Muscle of leg (tissue), 16 donors: ENCODE data around the gene EIF4E2. TPM values are rescaled to one million over a fixed set of nuclear protein-coding genes. Genes with fewer than 3 reads are reported as not detected.
A peak's percentile ranks its signal among the peaks of the same experiment; 100 is the strongest.

Source experiments
- DNase-seq: peaks from one replicate; pipeline ENCODE4 v3.0.0; 2013
- H3K27ac ChIP-seq: one replicate; pipeline ENCODE4 v1.5.1; 2013; ENCODE audit warnings: mild to moderate bottlenecking, low read length, control low read depth
- H3K27me3 ChIP-seq: one replicate; pipeline ENCODE4 v1.6.1; 2013; ENCODE audit warnings: low read length; ENCODE audit not compliant: control insufficient read depth, insufficient read depth
- H3K36me3 ChIP-seq: one replicate; pipeline ENCODE4 v1.6.1; 2013; ENCODE audit warnings: low read length; ENCODE audit not compliant: control insufficient read depth, insufficient read depth
- H3K4me1 ChIP-seq: one replicate; pipeline ENCODE4 v1.6.1; 2013; ENCODE audit warnings: low read length; ENCODE audit not compliant: control insufficient read depth, insufficient read depth
- H3K4me3 ChIP-seq: one replicate; pipeline ENCODE4 v1.5.1; 2013; ENCODE audit warnings: low read length, control low read depth
- H3K9me3 ChIP-seq: replicated peaks from 2 replicates; pipeline ENCODE4 v1.6.1; 2013; ENCODE audit warnings: low read depth, low read length; ENCODE audit not compliant: control insufficient read depth
- WGBS: methylation state at CpG from one replicate; pipeline ENCODE4 v1.1.5; 2013; ENCODE audit warnings: missing lambda C conversion rate; ENCODE audit not compliant: insufficient coverage; 5-methylcytosine and 5-hydroxymethylcytosine counted together
- long read RNA-seq, 11 donors: transcript quantifications; one replicate each; lab custom pipeline, GENCODE V29; 2026
- polyA plus RNA-seq, 8 donors: library from polyadenylated mRNA; unstranded; fragments of 120-200 nt; gene quantifications; one replicate each; pipeline versions ENCODE4 v1.2.1 to v1.2.3, GENCODE V29; 2013; ENCODE audit warnings: inconsistent platforms in 1 of 8, low replicate concordance in 1 of 8; ENCODE audit not compliant: insufficient read length in 8 of 8, insufficient read depth in 1 of 8
- total RNA-seq: library from RNA; stranded (reverse); fragments of 120-200 nt; gene quantifications from one replicate; pipeline ENCODE4 v1.2.4, GENCODE V29; 2013

The EIF4E2 gene
- total RNA-seq, result 115 TPM
- 100 to 1,000 TPM; 105 to 135 (median 122) TPM for polyA plus RNA-seq
- long read RNA-seq, donor 1, transcript EIF4E2-201 (7 exons, 1,604 nt), result major isoform, 17 of 45 reads
- long read RNA-seq, donor 1, partial matches to known transcripts, result 22 of 45 reads
- long read RNA-seq, donor 1, other reads (novel, unspliced or antisense), result 0 of 45 reads
- long read RNA-seq, donor 2, partial matches to known transcripts, result 6 of 10 reads
- long read RNA-seq, donor 2, other reads (novel, unspliced or antisense), result 0 of 10 reads
- long read RNA-seq, donor 3, transcript EIF4E2-207 (8 exons, 3,525 nt), result minor isoform, 8 of 52 reads
- long read RNA-seq, donor 3, transcript EIF4E2-201 (7 exons, 1,604 nt), result major isoform, 20 of 52 reads
- long read RNA-seq, donor 3, partial matches to known transcripts, result 12 of 52 reads
- long read RNA-seq, donor 3, other reads (novel, unspliced or antisense), result 0 of 52 reads
- long read RNA-seq, donor 4, transcript EIF4E2-201 (7 exons, 1,604 nt), result major isoform, 14 of 61 reads
- long read RNA-seq, donor 4, partial matches to known transcripts, result 38 of 61 reads
- long read RNA-seq, donor 4, other reads (novel, unspliced or antisense), result 0 of 61 reads
- long read RNA-seq, donor 5, transcript EIF4E2-207 (8 exons, 3,525 nt), result minor isoform, 10 of 208 reads
- long read RNA-seq, donor 5, transcript EIF4E2-201 (7 exons, 1,604 nt), result major isoform, 62 of 208 reads
- long read RNA-seq, donor 5, transcript EIF4E2-202 (7 exons, 3,448 nt), result minor isoform, 5 of 208 reads
- long read RNA-seq, donor 5, transcript EIF4E2-206 (6 exons, 1,014 nt), result minor isoform, 6 of 208 reads
- long read RNA-seq, donor 5, partial matches to known transcripts, result 117 of 208 reads
- long read RNA-seq, donor 5, other reads (novel, unspliced or antisense), result 0 of 208 reads
- long read RNA-seq, donor 6, transcript EIF4E2-201 (7 exons, 1,604 nt), result major isoform, 36 of 116 reads
- long read RNA-seq, donor 6, transcript EIF4E2-202 (7 exons, 3,448 nt), result minor isoform, 5 of 116 reads
- long read RNA-seq, donor 6, transcript EIF4E2-206 (6 exons, 1,014 nt), result minor isoform, 8 of 116 reads
- long read RNA-seq, donor 6, partial matches to known transcripts, result 59 of 116 reads
- long read RNA-seq, donor 6, other reads (novel, unspliced or antisense), result 0 of 116 reads
- long read RNA-seq, donor 7, transcript EIF4E2-206 (6 exons, 1,014 nt), result minor isoform, 5 of 62 reads
- long read RNA-seq, donor 7, transcript EIF4E2-201 (7 exons, 1,604 nt), result major isoform, 23 of 62 reads
- long read RNA-seq, donor 7, transcript EIF4E2-207 (8 exons, 3,525 nt), result minor isoform, 6 of 62 reads
- long read RNA-seq, donor 7, partial matches to known transcripts, result 22 of 62 reads
- long read RNA-seq, donor 7, other reads (novel, unspliced or antisense), result 0 of 62 reads
- long read RNA-seq, donor 8, transcript EIF4E2-201 (7 exons, 1,604 nt), result major isoform, 24 of 83 reads
- long read RNA-seq, donor 8, partial matches to known transcripts, result 51 of 83 reads
- long read RNA-seq, donor 8, other reads (novel, unspliced or antisense), result 0 of 83 reads
- long read RNA-seq, donor 9, transcript EIF4E2-207 (8 exons, 3,525 nt), result minor isoform, 5 of 52 reads
- long read RNA-seq, donor 9, transcript EIF4E2-201 (7 exons, 1,604 nt), result major isoform, 14 of 52 reads
- long read RNA-seq, donor 9, partial matches to known transcripts, result 29 of 52 reads
- long read RNA-seq, donor 9, other reads (novel, unspliced or antisense), result 0 of 52 reads
- long read RNA-seq, donor 10, transcript EIF4E2-207 (8 exons, 3,525 nt), result minor isoform, 7 of 70 reads
- long read RNA-seq, donor 10, transcript EIF4E2-206 (6 exons, 1,014 nt), result minor isoform, 5 of 70 reads
- long read RNA-seq, donor 10, transcript EIF4E2-201 (7 exons, 1,604 nt), result major isoform, 19 of 70 reads
- long read RNA-seq, donor 10, partial matches to known transcripts, result 33 of 70 reads
- long read RNA-seq, donor 10, other reads (novel, unspliced or antisense), result 0 of 70 reads
- long read RNA-seq, donor 11, transcript EIF4E2-201 (7 exons, 1,604 nt), result major isoform, 15 of 92 reads
- long read RNA-seq, donor 11, partial matches to known transcripts, result 63 of 92 reads
- long read RNA-seq, donor 11, other reads (novel, unspliced or antisense), result 0 of 92 reads

GRCh38 chr2:232550354-232551249, at the start of gene EIF4E2, which contains the start of gene TIGD1:
EIF4E2 (plus strand) TSS chr2:232550689; CDS start chr2:232550725, 36 bp downstream.
TIGD1 (minus strand) TSS chr2:232550557; CDS start chr2:232549882, 675 bp downstream.
- peak within 1 kb of the TSS; percentile 98 for H3K27ac ChIP-seq
- DNase-seq, result peak; percentile 98
- H3K4me3 ChIP-seq, result peak within 1 kb of the TSS; percentile 92
- H3K27me3 ChIP-seq, result no peaks in the 10 kb centered on the region
- H3K4me1 ChIP-seq, result peaks cover 10% of the 10 kb centered on the region
- peaks cover 38% of the 10 kb centered on the region for H3K36me3 ChIP-seq
- H3K9me3 ChIP-seq, result peaks cover 8% of the 10 kb centered on the region
- under 1% methylated on average over 55 of the region's 81 CpGs for WGBS

GRCh38 chr2:232501331-232501771, 49.1 kb upstream of the EIF4E2 start:
- H3K9me3 ChIP-seq, result no peaks in the 10 kb centered on the region
- H3K4me1 ChIP-seq, result peaks cover 19% of the 10 kb centered on the region
- peaks cover 59% of the 10 kb centered on the region for H3K27me3 ChIP-seq
- 41% methylated on average over 3 of the region's 9 CpGs for WGBS
- no peak overlapping the region for H3K4me3 ChIP-seq
- no peak for DNase-seq
- H3K27ac ChIP-seq, result no peak overlapping the region
- no peaks in the 10 kb centered on the region for H3K36me3 ChIP-seq

- DNase-seq, result no peak
- peaks cover 63% of the 10 kb centered on the region for H3K27me3 ChIP-seq
These were observed 48.6 kb upstream of the EIF4E2 start for GRCh38 chr2:232501794-232502390.

GRCh38 chr2:232502511-232502910, 48.0 kb upstream of the EIF4E2 start:
- no peak overlapping the region for H3K4me3 ChIP-seq
- H3K4me1 ChIP-seq, result peaks cover 19% of the 10 kb centered on the region
- H3K36me3 ChIP-seq, result no peaks in the 10 kb centered on the region
- no peaks in the 10 kb centered on the region for H3K9me3 ChIP-seq
- DNase-seq, result no peak
- WGBS, result 8% methylated on average over 11 of the region's 21 CpGs
- peaks cover 67% of the 10 kb centered on the region for H3K27me3 ChIP-seq
- no peak overlapping the region for H3K27ac ChIP-seq

More at GRCh38 chr2:232501794-232502390, 48.6 kb upstream of the EIF4E2 start:
- 36% methylated on average over 3 of the region's 10 CpGs for WGBS
- H3K4me1 ChIP-seq, result peaks cover 19% of the 10 kb centered on the region
- H3K9me3 ChIP-seq, result no peaks in the 10 kb centered on the region
- no peak overlapping the region for H3K27ac ChIP-seq
- no peak overlapping the region for H3K4me3 ChIP-seq
- no peaks in the 10 kb centered on the region for H3K36me3 ChIP-seq

GRCh38 chr2:232502911-232503808, 47.3 kb upstream of the EIF4E2 start:
- H3K27me3 ChIP-seq, result peaks cover 69% of the 10 kb centered on the region
- H3K9me3 ChIP-seq, result no peaks in the 10 kb centered on the region
- H3K36me3 ChIP-seq, result no peaks in the 10 kb centered on the region
- H3K4me1 ChIP-seq, result peaks cover 19% of the 10 kb centered on the region
- no peak overlapping the region for H3K27ac ChIP-seq
- peak overlapping the region; percentile 36 for H3K4me3 ChIP-seq
- DNase-seq, result peak; percentile 42
- under 1% methylated on average over 54 of the region's 75 CpGs for WGBS

GRCh38 chr2:232503809-232504323, 46.6 kb upstream of the EIF4E2 start:
- Histone ChIP-seq H3K27ac (no peak overlapping the region), H3K27me3 (peaks cover 70% of the 10 kb centered on the region), H3K9me3 (no peaks in the 10 kb centered on the region), H3K4me3 (peak overlapping the region; percentile 36), H3K36me3 (no peaks in the 10 kb centered on the region), H3K4me1 (peaks cover 19% of the 10 kb centered on the region)
- WGBS, result 11% methylated on average over 10 of the region's 16 CpGs
- DNase-seq, result no peak

- Histone ChIP-seq H3K27ac (no peak overlapping the region), H3K4me1 (peaks cover 19% of the 10 kb centered on the region), H3K4me3 (no peak overlapping the region), H3K9me3 (no peaks in the 10 kb centered on the region), H3K27me3 (peaks cover 68% of the 10 kb centered on the region), H3K36me3 (no peaks in the 10 kb centered on the region)
- DNase-seq, result no peak
- no CpG with 5 or more reads among the region's 2 CpGs for WGBS
These were observed 46.1 kb upstream of the EIF4E2 start for GRCh38 chr2:232504438-232504837.
